Left kidney (tissue), 2 donors: ENCODE results near the gene SYNJ2BP. TPM values are rescaled to one million over a fixed set of nuclear protein-coding genes. Genes with fewer than 3 reads are reported as not detected.

Source experiments
- DNase-seq: peaks from one replicate; pipeline ENCODE4 v3.0.0-alpha.2; 2013
- polyA plus RNA-seq: library from polyadenylated mRNA; unstranded; fragments of 120-200 nt; gene quantifications from one replicate; pipeline ENCODE4 v1.2.1, GENCODE V29; 2013; ENCODE audit not compliant: insufficient read length

SYNJ2BP gene
- polyA plus RNA-seq, 1 donor = 51.6 TPM

- no peak for DNase-seq
Observed at GRCh38 chr14:70394674-70395306, 22.1 kb downstream of the SYNJ2BP start.

GRCh38 chr14:70392676-70393075 lies 24.2 kb downstream of the SYNJ2BP start:
- no peak for DNase-seq

- DNase-seq = no peak
Observed at GRCh38 chr14:70391493-70392391, 25.1 kb downstream of the SYNJ2BP start.

GRCh38 chr14:70382536-70382935 lies 34.4 kb downstream of the SYNJ2BP start:
- no peak for DNase-seq

GRCh38 chr14:70380824-70381223 lies 36.1 kb downstream of the SYNJ2BP start:
- DNase-seq = no peak

- no peak for DNase-seq
Observed at GRCh38 chr14:70378696-70379095, 38.2 kb downstream of the SYNJ2BP start.

Other genes with a start within 250 kb of the SYNJ2BP start
- gene SLC8A3, start 228.1 kb downstream of the SYNJ2BP start, polyA plus RNA-seq = 0.62 TPM
- gene COX16, start 57.4 kb downstream of the SYNJ2BP start, polyA plus RNA-seq = 80.2 TPM
- gene ADAM21, start 35.1 kb upstream of the SYNJ2BP start, polyA plus RNA-seq = 0.93 TPM
- 0.38 TPM for gene ADAM20, start 117.9 kb upstream of the SYNJ2BP start, polyA plus RNA-seq
- gene MED6, start 183.6 kb upstream of the SYNJ2BP start, polyA plus RNA-seq = 45.5 TPM
- 2.8 TPM for gene TTC9, start 224.8 kb upstream of the SYNJ2BP start, polyA plus RNA-seq